GM12892 (cell line): Measurements from ENCODE around the gene ONECUT1.

ENCODE experiments used
- POLR2A ChIP-seq: IDR thresholded peaks from 2 replicates; pipeline ENCODE4 v1.6.1; 2011; ENCODE audit warnings: low read depth, low read length, control low read depth
- POLR2AphosphoS5 ChIP-seq: IDR thresholded peaks from 2 replicates; pipeline ENCODE4 v1.6.1; 2011; ENCODE audit warnings: low read depth, low read length, control low read depth
- TAF1 ChIP-seq: IDR thresholded peaks from 2 replicates; pipeline ENCODE4 v1.6.1; 2011; ENCODE audit warnings: low read depth, mild to moderate bottlenecking, control low read depth, low read length, borderline replicate concordance

- TF ChIP-seq TAF1 (no peak), POLR2A (no peak), POLR2AphosphoS5 (no peak)
Observed at GRCh38 chr15:52778457-52778856, 11.7 kb downstream of the ONECUT1 start.
